ENCODE results near the gene CENPP.
A peak's percentile ranks its signal among the peaks of the same experiment; 100 is the strongest.
"Not testable (repeated sequence)": the region's sequence is repeated elsewhere in the genome, so short reads cannot be mapped to it uniquely, and the experiment has no call there.

Gene CENPP

DNA sequence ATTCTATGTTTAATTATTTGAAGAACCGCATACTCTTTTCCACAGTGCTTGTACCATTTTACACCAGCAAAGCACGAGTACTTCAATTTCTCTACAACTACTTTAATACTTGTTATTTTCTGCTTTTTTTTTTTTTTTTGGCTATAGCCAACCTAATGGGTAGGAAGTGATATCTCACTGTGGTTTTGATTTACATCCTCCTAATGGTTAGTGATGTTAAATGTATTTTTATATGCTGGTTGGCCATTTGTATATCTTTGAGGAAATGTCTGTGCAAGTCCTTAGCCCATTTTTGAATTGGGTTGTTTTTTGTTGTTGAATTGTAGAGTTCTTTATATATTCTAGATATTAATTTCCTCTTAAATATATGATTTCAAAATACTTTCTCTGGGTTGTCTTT is 56.0 kb downstream of the CENPP start:
- DNase-seq = no peak

- DNase-seq = peak; percentile 68
Measured at GRCh38 chr9:92384375-92384774, 58.6 kb downstream of the CENPP start.

GRCh38 chr9:92385001-92385400 is 59.2 kb downstream of the CENPP start:
- DNase-seq = peak; percentile 40

DNA sequence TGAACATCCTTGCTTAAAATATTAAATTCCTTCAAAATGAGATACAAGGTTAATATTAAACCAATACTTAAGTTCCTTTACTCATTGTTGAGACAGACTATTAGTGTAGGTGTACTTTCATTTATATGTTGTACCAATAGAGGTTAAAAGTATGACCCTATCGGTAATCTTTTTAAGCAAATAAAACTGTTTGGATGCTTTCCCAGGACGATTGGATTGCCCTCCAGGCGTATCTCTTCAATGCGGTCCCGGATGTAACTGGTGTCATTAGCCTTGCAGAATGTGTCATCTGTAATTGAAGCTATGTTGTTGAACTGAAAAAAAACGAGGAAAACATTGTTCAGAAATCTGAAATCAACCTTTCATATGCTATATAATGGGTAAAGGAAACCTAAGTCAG is 59.7 kb downstream of the CENPP start:
- no peak for DNase-seq

DNA sequence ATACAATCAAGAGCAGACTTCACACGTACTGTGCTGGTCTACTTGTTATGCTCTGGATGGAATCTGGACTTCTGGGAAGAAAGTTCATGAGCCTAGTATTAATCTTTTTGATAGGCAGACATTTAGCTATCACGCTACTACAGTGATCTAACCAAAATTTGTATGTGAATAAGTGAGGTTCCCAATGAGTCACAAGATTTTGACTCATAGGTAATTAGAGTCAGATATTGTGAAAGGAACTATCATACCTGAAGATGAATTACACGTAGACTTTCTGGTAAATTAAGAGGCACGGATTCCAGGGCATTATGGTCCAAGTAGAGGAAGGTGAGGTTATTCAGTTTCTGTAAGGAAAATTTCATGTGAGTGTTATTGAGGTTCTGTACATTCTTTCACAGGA is 60.2 kb downstream of the CENPP start:
- no peak for DNase-seq

- DNase-seq = no peak
Measured at GRCh38 chr9:92392690-92393089, 66.9 kb downstream of the CENPP start.

- no peak for DNase-seq
Measured at GRCh38 chr9:92393686-92394085, 67.9 kb downstream of the CENPP start.

DNA sequence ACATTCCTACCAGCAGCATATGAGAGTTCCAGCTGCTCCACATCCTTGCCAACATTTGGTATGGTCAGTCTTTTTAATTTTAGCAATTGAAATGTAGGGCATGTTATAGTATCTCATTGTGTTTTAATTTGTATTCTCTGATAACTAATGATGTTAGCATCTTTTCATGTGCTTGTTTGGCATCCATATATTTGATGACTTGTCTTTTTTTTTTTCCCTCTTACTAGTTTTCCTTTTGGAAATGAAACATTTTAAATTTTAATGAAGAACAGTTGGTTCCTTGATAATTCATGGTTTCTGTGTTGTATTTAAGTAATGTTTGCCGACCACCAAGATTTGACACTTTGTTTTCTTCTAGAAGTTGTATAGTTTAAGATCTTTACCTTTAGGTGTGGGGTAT is 69.9 kb downstream of the CENPP start:
- DNase-seq = no peak

DNA sequence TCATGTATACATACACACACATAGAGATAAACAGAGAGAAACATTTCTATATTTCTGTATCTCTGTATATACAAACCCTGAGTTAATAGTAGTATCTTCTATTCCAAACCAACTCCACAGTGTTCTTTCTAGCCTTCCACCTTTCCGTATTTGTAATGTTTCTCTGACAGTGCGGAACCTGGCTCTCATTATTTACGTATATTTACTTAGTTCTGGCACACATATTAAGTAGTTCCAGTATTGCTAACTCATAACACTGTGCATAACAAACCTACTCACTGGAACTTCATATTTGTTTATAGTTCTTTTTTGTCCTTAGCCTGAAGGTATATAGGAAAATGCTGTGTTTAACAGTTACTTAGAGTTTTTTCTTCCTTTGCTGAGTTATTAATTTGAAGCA is 72.1 kb downstream of the CENPP start:
- no peak for DNase-seq

DNA sequence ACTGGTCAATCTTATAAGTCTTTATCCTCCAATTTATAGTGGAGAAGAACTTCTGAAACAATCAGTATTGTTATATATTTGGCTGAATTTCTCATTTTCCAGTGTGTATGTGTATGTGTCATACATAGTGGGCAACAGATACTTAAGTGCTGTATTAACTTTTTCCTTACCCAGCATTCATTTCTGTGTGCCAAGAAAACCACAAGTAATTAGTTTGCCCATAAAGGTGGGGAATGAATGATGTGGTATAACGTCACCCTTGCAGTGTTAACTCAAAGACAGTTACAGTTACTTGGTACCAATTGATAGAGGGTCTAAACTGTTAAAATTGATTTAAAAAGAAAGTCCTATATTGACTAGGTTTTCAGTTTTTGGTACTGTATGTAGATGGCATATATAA is 76.6 kb downstream of the CENPP start:
- no peak for DNase-seq

GRCh38 chr9:92402826-92403745 is 77.3 kb downstream of the CENPP start:
- no peak for DNase-seq

- DNase-seq = peak; percentile 38
Measured at GRCh38 chr9:92404042-92404836, 78.5 kb downstream of the CENPP start, which contains the start of gene OGN. Gene OGN, minus strand, starts transcription at chr9:92404578. Its CDS starts 1,171 bp downstream, at chr9:92403407.

DNA sequence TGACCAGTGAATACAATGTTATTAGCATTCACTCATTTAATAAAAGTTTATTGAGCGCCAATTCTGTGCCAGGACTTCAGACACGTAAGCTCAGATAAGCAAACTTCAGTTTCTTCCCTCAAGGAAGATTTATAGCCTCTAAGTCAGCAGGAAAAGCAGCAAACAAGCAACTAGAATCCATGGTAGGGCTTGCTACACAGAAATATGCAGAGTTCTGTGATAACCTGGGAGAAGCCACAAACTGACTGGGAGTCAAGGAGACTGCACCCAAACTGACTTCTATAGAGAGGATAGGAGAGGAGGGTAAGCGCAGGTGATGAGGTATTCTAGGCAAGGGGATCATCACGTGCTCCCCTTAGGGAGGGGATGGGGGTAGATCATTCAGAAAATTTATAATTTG is 80.1 kb downstream of the CENPP start:
- DNase-seq = no peak

DNA sequence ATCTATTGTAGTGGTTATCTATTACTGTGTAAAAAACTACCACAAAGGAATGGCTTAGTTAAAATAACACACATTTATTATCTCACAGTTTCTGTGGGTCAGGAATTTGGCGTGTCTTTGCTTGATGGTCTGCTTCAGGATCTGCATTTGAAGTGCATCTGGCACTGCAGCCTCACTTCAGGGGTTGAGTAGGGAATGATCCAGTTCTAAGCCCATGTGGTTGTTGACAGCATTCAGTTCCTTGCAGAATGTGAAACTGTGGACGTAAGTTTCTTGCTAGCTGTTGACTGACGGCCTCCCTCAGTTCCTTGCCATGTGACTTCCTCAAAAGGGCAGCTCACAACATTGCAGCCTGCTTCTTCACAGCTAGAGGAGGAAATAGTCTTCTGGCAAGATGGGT is 80.7 kb downstream of the CENPP start:
- DNase-seq = peak; percentile 29

- DNase-seq = peak; percentile 42
Measured at GRCh38 chr9:92407818-92408217, 82.1 kb downstream of the CENPP start.

- no peak for DNase-seq
Measured at GRCh38 chr9:92408747-92409478, 83.2 kb downstream of the CENPP start.

- not testable (repeated sequence) for DNase-seq
Measured at GRCh38 chr9:92411157-92411556, 85.4 kb downstream of the CENPP start.

GRCh38 chr9:92414566-92414965 is 88.8 kb downstream of the CENPP start:
- no peak for DNase-seq

DNA sequence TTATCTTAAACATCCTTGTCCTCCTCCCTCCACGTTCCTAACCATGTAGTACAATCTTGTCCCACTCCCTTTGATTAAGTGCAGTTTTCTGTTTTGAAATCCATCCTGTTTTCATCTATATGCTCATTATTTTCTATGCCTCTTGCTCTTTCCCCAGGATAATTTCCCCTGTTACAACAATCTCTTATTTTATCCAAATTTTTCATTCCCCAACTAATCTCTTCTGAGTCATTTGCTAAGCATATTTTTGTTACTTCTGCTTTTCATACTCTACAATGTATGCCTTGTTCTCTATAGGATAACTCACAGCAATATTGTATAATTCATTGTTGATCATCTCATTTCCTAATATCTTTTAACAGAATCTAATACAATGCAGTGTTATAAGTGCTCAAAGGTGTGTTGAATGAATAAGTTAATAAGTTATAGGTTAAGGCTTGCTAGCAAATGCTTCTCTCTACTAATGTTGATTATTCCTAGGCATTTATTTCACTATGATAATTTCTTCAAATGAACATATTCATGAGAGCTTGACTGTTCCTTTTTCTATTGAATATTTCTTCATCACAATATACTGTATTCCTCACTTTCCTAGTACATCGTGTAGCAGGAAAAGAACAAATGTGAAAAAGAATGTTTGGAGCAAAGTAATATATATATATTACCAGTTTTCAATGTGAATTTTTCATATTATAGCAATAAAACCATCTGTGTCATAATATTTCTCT is 97.0 kb downstream of the CENPP start:
- no peak for DNase-seq

GRCh38 chr9:92423612-92424011 is 97.9 kb downstream of the CENPP start:
- no peak for DNase-seq

DNA sequence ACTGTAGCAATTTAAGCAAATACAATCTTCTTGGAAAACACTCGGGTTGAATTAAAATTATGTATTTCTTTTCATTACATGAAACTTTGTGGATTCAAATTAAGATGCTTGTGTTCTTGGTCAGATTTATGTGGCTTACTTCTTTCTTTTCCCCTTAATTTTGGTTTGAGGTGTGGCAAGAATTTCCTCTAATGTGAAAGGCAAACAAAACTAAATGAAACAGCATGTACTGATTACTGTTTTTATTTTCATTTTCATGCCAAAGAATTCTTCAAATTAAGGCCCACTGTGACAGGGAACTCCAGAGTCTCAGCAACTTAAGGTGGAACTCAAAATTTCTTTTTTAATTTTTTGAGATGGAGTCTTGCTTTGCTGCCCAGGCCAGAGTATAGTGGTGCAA is 98.6 kb downstream of the CENPP start, which contains the start of gene OMD:
Gene OMD (minus strand): TSS at position 132 of the 400 bp plus-strand sequence. CDS start 6,913 bp downstream, outside the sequence.
- DNase-seq = peak; percentile 85

DNA sequence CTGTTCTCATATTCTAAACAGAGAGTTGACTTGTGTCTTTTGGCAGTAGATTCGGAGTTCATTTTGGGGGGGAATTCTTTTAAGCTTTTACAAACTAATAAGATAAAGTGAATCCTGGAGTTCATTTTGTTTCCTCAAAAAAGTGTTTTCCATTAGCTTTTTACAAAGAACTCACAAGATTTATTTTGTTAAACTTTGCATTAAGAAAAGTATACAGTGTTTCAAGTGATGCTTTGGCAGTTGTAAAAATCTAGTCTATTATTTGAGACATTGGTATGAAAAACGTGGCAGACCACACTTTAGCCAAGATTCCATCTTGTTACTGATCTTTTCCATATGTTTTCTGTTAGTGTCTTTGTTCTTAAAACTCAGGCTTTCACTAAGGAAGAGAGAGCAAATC is 99.7 kb downstream of the CENPP start:
- DNase-seq = peak; percentile 77
